DND-41 (cell line): ENCODE data around the gene ZNF143.

Experiments
- EZH2 ChIP-seq: IDR thresholded peaks from 3 replicates; pipeline ENCODE4 v1.6.1; 2012; ENCODE audit warnings: borderline replicate concordance, low read depth, mild to moderate bottlenecking, moderate library complexity, low read length, inconsistent platforms; ENCODE audit not compliant: severe bottlenecking
- TF ChIP-seq, protein P1 (sequence below): IDR thresholded peaks from 2 replicates; pipeline ENCODE4 v1.5.1; 2012; ENCODE audit warnings: borderline replicate concordance, low read length, moderate library complexity, mild to moderate bottlenecking; ENCODE audit not compliant: poor library complexity, severe bottlenecking; ENCODE audit errors: extremely low read depth

- TF ChIP-seq, protein P1, sequence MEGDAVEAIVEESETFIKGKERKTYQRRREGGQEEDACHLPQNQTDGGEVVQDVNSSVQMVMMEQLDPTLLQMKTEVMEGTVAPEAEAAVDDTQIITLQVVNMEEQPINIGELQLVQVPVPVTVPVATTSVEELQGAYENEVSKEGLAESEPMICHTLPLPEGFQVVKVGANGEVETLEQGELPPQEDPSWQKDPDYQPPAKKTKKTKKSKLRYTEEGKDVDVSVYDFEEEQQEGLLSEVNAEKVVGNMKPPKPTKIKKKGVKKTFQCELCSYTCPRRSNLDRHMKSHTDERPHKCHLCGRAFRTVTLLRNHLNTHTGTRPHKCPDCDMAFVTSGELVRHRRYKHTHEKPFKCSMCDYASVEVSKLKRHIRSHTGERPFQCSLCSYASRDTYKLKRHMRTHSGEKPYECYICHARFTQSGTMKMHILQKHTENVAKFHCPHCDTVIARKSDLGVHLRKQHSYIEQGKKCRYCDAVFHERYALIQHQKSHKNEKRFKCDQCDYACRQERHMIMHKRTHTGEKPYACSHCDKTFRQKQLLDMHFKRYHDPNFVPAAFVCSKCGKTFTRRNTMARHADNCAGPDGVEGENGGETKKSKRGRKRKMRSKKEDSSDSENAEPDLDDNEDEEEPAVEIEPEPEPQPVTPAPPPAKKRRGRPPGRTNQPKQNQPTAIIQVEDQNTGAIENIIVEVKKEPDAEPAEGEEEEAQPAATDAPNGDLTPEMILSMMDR = no peak
- no peak for TF ChIP-seq EZH2
Observed at GRCh38 chr11:9575260-9576240, 114.7 kb downstream of the ZNF143 start.
